A549 treated with AZD9567 at 1 μM for 4 hours (cell line): Measurements from ENCODE around the gene DHX30. TPM values are rescaled to one million over a fixed set of nuclear protein-coding genes. Genes with fewer than 3 reads are reported as not detected.

ENCODE experiments used
- total RNA-seq: library from RNA; stranded (reverse); fragments of 200-300 nt; extraction: Qiagen RNA extraction; gene quantifications from 5 replicates; pipeline ENCODE4 v1.2.3, GENCODE V29; 2022; ENCODE audit not compliant: insufficient read depth

The DHX30 gene
- 41.6 to 47.8 TPM (median 47.3 TPM) in 5 replicates for total RNA-seq

GRCh38 chr3:47802734-47803479 is at the start of gene DHX30:
DHX30 (plus strand) TSS chr3:47803138; CDS start chr3:47810684, 7,546 bp downstream.

GRCh38 chr3:47781685-47782445 is 21.1 kb upstream of the DHX30 start, which contains the start of gene SMARCC1:
SMARCC1 (minus strand) TSS chr3:47781893; CDS start chr3:47781797, 96 bp downstream.

Other genes with a start within 250 kb of the DHX30 start
- 0.70 to 1.5 TPM (median 1.1 TPM) in 4 of 5 replicates, not detected in the other for gene CSPG5, start 224.3 kb upstream of the DHX30 start, total RNA-seq
- gene SMARCC1, start 21.2 kb upstream of the DHX30 start, total RNA-seq: 21.6 to 25.2 TPM (median 25.1 TPM) in 5 replicates
- 92.8 to 102 TPM (median 98.0 TPM) in 5 replicates for gene MAP4, start 213.3 kb downstream of the DHX30 start, total RNA-seq